Gastroesophageal sphincter (tissue), 4 donors: ENCODE results near the gene CCL28. TPM values are rescaled to one million over a fixed set of nuclear protein-coding genes. Genes with fewer than 3 reads are reported as not detected.

Experiments
- ATAC-seq: fragments of 150-250 bp; one replicate; pipeline ENCODE4 v1.9.1; 2016; ENCODE audit warnings: mild to moderate bottlenecking, moderate library complexity
- H3K27ac ChIP-seq, 4 donors: fragments of 200-600 bp; sonication (generic) in 3 of 4; 1 replicate in 3 of 4; 2 replicates in 1 of 4; pipeline ENCODE4 v1.5.1; 2016 to 2019
- H3K27me3 ChIP-seq: fragments of 200-600 bp; sonication (generic); one replicate; pipeline ENCODE4 v1.5.1; 2019
- H3K36me3 ChIP-seq, 2 donors: fragments of 200-600 bp; sonication (generic); one replicate each; pipeline ENCODE4 v1.5.1; 2019; ENCODE audit warnings: control low read depth in 1 of 2
- H3K4me1 ChIP-seq, 3 donors: fragments of 200-600 bp; sonication (generic); 1 replicate in 2 of 3; 2 replicates in 1 of 3; pipeline ENCODE4 v1.5.1; 2016 to 2019; ENCODE audit warnings: control low read depth in 2 of 3
- H3K4me3 ChIP-seq, 2 donors: fragments of 200-600 bp; sonication (generic); one replicate each; pipeline ENCODE4 v1.5.1; 2019; ENCODE audit warnings: mild to moderate bottlenecking in 1 of 2, moderate library complexity in 1 of 2
- H3K9me3 ChIP-seq, 3 donors: fragments of 200-600 bp; sonication (generic); one replicate each; pipeline ENCODE4 v1.5.1; 2017 to 2019; ENCODE audit warnings: control low read depth in 2 of 3
- CTCF ChIP-seq, 4 experiments: fragments of 200-600 bp in 2 of 4; fragments of 450-650 bp in 2 of 4; sonication (generic) in 1 of 4; IDR thresholded peaks; one replicate each; pipeline ENCODE4 v1.5.1; 2017 to 2019; ENCODE audit warnings: antibody characterized with exemption in 4 of 4, mild to moderate bottlenecking in 2 of 4, moderate library complexity in 2 of 4
- EP300 ChIP-seq: sonication (generic); formaldehyde crosslinking; IDR thresholded peaks from one replicate; pipeline ENCODE4 v1.6.1; 2017; ENCODE audit warnings: antibody characterized with exemption, mild to moderate bottlenecking
- POLR2A ChIP-seq, 2 donors: fragments of 450-650 bp; IDR thresholded peaks; one replicate each; pipeline ENCODE4 v1.6.1; 2017; ENCODE audit warnings: antibody characterized with exemption in 2 of 2, mild to moderate bottlenecking in 2 of 2, moderate library complexity in 1 of 2
- POLR2AphosphoS5 ChIP-seq: sonication (generic); formaldehyde crosslinking; IDR thresholded peaks from one replicate; pipeline ENCODE4 v1.6.1; 2017; ENCODE audit warnings: antibody characterized with exemption
- WGBS, 2 donors: methylation state at CpG; one replicate each; pipeline ENCODE4 v1.1.5; 2018; ENCODE audit warnings: low coverage in 1 of 2; 5-methylcytosine and 5-hydroxymethylcytosine counted together
- total RNA-seq, 4 donors: library from RNA; depleted of rRNA; stranded (reverse); fragments of >200 nt; gene quantifications; one replicate each; pipeline ENCODE4 v1.1.0, GENCODE V29; 2016

The CCL28 gene
- total RNA-seq, 4 donors from 2014 or later, result 2.6 to 8.6 (median 3.3) TPM

- peak; percentile 43 for ATAC-seq
- Histone ChIP-seq H3K27ac (peak overlapping the region in 3 of 4 donors; percentile 38 to 60 (median 59)), H3K27me3 (no peaks in the 10 kb centered on the region), H3K36me3 (no peaks in the 10 kb centered on the region), H3K4me1 (peaks cover 0 to 16% (median 0%) of the 10 kb centered on the region in 3 donors), H3K9me3 (no peaks in the 10 kb centered on the region), H3K4me3 (no peak overlapping the region)
- 11 to 13% methylated on average over 2 of the region's 2 CpGs for WGBS, 2 donors
- TF ChIP-seq POLR2AphosphoS5, result peak; percentile 45
- TF ChIP-seq EP300, result no peak
These were observed 10.0 kb upstream of the CCL28 start for GRCh38 chr5:43422143-43422542.

GRCh38 chr5:43421450-43422133 lies 9.4 kb upstream of the CCL28 start:
- ATAC-seq, result no peak
- no peaks in the 10 kb centered on the region for H3K9me3 ChIP-seq
- 60 to 64% methylated on average over 6 of the region's 7 CpGs for WGBS, 2 donors
- TF ChIP-seq POLR2AphosphoS5 (no peak), CTCF (IDR thresholded peaks at IDR 0.05) (no peak), POLR2A (IDR thresholded peaks at IDR 0.05) (no peak), EP300 (no peak)
- no peaks in the 10 kb centered on the region for H3K36me3 ChIP-seq
- no peak overlapping the region for H3K4me3 ChIP-seq
- H3K27ac ChIP-seq, result peak overlapping the region in 3 of 4 donors; percentile 38 to 60 (median 59)
- no peaks in the 10 kb centered on the region for H3K27me3 ChIP-seq
- peaks cover 0 to 16% (median 0%) of the 10 kb centered on the region in 3 donors for H3K4me1 ChIP-seq

- H3K4me3 ChIP-seq, result no peak overlapping the region
- 75 to 79% methylated on average over 2 to 4 of the region's 4 CpGs for WGBS, 2 donors
- no peaks in the 10 kb centered on the region for H3K36me3 ChIP-seq
- H3K27ac ChIP-seq, result no peak overlapping the region
- ATAC-seq, result no peak
- TF ChIP-seq EP300 (no peak), CTCF (IDR thresholded peaks at IDR 0.05) (no peak), POLR2A (IDR thresholded peaks at IDR 0.05) (no peak), POLR2AphosphoS5 (no peak)
- no peaks in the 10 kb centered on the region for H3K9me3 ChIP-seq
- peaks cover 0 to 16% (median 0%) of the 10 kb centered on the region in 3 donors for H3K4me1 ChIP-seq
- no peaks in the 10 kb centered on the region for H3K27me3 ChIP-seq
These were observed 8.1 kb upstream of the CCL28 start for GRCh38 chr5:43420241-43420640.

- Histone ChIP-seq H3K4me3 (no peak overlapping the region), H3K9me3 (no peaks in the 10 kb centered on the region), H3K4me1 (peaks cover 0 to 16% (median 0%) of the 10 kb centered on the region in 3 donors), H3K36me3 (no peaks in the 10 kb centered on the region), H3K27me3 (no peaks in the 10 kb centered on the region), H3K27ac (no peak overlapping the region)
- no peak for ATAC-seq
- WGBS, 2 donors, result 92 to 100% methylated on average over 1 to 2 of the region's 2 CpGs
- TF ChIP-seq EP300, result no peak
- TF ChIP-seq CTCF (IDR thresholded peaks at IDR 0.05), result no peak
- no peak for TF ChIP-seq POLR2AphosphoS5
- TF ChIP-seq POLR2A (IDR thresholded peaks at IDR 0.05), result no peak
These were observed 6.4 kb upstream of the CCL28 start for GRCh38 chr5:43418561-43418960.

- peaks cover 0 to 9% (median 0%) of the 10 kb centered on the region in 3 donors for H3K4me1 ChIP-seq
- no peak overlapping the region for H3K27ac ChIP-seq
- TF ChIP-seq EP300, result no peak
- H3K9me3 ChIP-seq, result no peaks in the 10 kb centered on the region
- WGBS, 2 donors, result 59 to 67% methylated on average over 2 to 3 of the region's 3 CpGs
- H3K4me3 ChIP-seq, result no peak overlapping the region
- ATAC-seq, result no peak
- H3K27me3 ChIP-seq, result no peaks in the 10 kb centered on the region
- no peaks in the 10 kb centered on the region for H3K36me3 ChIP-seq
These were observed 4.7 kb upstream of the CCL28 start for GRCh38 chr5:43416803-43417394.
